Stimulated activated CD8-positive, alpha-beta memory T cell treated with anti-CD3 and anti-CD28 coated beads, Interleukin-7, amount 100 ng/mL, for 1 hour (primary cell): ENCODE measurements around the gene RSPRY1.

Source experiments
- DNase-seq, 2 donors: peaks; one replicate each; pipeline ENCODE4 v3.0.0-alpha.2; 2020; ENCODE audit warnings: low read depth in 2 of 2

The RSPRY1 gene

DNA sequence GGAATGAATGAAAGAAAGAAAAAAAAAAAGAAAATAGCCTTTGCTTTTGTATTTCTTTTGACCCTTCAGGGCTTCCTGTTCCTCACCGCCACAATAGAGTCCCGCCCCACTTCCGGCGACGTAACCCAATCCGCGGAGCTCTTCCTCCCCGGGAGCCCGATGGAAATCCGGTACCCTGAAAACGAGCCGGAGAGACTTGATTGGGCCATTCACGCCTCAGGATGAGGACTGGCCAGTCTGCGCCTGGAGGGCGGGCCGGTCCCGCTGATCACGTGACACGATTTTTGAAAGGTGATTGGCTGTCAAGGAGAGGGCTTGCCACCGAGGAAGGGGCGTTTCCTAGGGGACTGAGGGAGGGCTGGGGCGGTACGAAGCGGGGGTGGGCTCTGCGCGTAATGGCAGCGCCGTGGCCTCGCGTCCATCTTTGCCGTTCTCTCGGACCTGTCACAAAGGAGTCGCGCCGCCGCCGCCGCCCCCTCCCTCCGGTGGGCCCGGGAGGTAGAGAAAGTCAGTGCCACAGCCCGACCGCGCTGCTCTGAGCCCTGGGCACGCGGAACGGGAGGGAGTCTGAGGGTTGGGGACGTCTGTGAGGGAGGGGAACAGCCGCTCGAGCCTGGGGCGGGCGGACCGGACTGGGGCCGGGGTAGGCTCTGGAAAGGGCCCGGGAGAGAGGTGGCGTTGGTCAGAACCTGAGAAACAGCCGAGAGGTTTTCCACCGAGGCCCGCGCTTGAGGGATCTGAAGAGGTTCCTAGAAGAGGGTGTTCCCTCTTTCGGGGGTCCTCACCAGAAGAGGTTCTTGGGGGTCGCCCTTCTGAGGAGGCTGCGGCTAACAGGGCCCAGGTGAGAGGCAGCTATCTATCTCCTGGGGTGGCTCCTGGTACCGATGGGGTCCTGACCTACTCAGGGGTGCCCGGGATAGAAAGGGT, at the start of gene RSPRY1, which contains the start of gene PSME3IP1:
Gene RSPRY1, plus strand, starts transcription at position 385 of the 927 bp plus-strand sequence. CDS start 18,330 bp downstream, outside the sequence.
Gene PSME3IP1, minus strand, starts transcription at position 95 of the 927 bp plus-strand sequence. CDS start 12,185 bp downstream, outside the sequence.
- peak; percentile 95 for DNase-seq

- DNase-seq: no peak
Observed at GRCh38 chr16:57137043-57137442, 49.1 kb upstream of the RSPRY1 start.

GRCh38 chr16:57137566-57138273, 48.4 kb upstream of the RSPRY1 start:
- DNase-seq: no peak

DNA sequence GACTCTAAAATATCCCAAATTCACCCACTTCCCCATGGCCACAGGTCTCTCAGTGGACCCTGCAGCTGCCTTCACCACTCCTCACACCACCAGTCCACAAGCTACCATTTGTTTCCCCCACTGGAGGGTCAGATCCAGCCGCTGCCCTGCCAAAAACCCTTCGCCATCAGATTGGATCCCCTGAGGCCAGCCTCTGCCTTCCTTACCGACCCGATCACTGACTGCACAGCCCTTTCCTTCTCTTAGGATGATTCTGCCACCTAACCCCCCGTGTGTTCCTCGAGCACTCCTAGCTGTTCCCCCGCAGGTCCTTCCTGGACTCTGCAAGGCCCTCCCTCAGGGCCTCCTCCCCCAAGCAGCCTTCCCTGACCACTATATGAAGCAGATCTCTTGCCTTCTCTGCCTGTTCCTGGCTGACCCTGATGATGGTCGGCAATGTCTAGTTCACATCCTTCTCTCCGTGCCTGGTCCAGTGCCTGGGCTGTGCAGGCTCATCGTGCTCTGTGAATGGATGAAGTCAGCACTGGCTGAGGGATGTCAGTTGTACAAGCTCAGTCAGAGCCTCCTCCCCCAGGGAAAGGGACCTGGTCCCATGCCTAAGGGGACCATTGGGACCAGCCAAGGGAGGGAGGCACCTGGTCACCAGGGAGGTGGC, 47.7 kb upstream of the RSPRY1 start:
- no peak for DNase-seq

- DNase-seq: no peak
Observed at GRCh38 chr16:57140931-57141668, 45.0 kb upstream of the RSPRY1 start.

GRCh38 chr16:57141822-57142631, 44.1 kb upstream of the RSPRY1 start:
- DNase-seq: no peak

DNA sequence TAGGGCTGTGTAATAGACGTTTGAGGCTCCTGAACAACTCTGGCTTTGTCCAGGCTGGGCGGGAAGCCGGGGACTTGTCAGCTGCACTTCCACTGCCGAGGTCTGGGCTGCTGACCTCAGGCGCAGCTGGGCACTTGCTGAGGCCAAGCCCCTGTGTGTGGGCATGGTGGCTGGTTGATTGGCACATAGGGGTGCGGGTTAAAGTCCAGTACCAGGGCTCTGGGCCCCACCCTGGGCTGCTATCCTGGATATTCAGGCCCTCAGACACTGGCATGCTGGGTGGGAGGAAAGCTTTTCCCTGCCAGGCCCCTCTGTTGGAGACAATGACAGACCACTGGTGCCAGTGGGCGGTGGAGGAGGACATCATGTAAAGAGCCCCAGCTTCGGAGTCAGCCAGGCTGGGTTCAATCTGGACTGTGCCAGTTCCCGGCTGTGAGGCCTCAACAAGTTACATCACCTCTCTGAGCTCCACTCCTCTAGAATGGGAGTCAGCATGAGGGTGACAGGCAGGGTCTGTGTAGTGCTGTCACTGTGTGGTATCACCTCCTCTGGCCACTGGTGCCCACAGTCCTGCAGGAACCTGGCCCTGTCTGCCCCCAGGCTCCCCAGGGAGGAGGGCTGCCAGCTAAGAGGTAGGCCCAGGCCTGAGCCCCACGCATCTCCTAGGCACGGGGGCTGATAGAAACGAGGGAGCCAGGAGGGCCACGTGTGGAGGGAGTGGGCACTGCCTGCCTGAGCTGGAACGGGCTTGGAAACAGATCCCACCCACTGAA, 42.8 kb upstream of the RSPRY1 start:
- no peak for DNase-seq

DNA sequence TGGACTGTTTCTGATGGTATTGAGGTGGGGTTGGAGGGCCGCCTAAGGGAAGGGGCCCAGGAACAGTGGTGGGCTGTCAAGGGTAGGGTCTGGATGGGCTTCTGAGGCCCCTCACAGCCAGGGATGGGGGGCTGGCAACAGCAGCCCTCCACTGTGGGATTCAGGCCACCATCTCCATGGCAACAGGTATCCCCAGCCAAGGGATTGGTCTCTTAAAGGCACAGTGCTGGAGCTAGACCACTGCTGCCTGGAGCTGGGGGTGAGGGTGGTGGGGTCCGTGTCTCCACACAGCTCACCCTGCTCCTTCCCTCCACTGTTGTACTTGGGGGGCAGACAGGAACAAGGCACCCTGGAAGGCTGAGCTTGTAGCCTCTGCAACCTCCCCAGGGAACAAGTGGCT, 42.1 kb upstream of the RSPRY1 start:
- DNase-seq: no peak

- no peak for DNase-seq
Observed at GRCh38 chr16:57145046-57146021, 40.8 kb upstream of the RSPRY1 start.

GRCh38 chr16:57146040-57146647, 40.0 kb upstream of the RSPRY1 start:
- DNase-seq: no peak

GRCh38 chr16:57146735-57147134, 39.4 kb upstream of the RSPRY1 start:
- DNase-seq: no peak

GRCh38 chr16:57147381-57148221, 38.5 kb upstream of the RSPRY1 start:
- no peak for DNase-seq

DNA sequence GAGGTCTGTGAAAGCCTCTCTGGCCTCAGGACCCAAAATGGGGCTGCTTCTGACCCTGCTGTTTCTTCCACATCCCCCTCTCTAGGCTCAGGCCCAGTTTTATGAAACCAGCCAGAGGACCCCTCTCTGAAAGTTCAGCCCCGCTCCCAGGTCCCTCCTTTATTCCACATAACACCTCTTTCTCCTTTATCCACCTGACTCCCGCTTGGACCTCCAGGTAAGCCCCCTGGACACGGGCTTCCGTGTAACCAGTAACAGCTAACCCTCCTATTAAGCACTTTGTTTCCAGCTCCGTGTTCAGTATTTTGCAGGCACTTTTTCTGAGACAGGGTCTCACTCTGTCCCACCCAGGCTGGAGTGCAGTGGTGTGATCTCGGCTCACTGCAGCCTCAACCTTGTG, 37.6 kb upstream of the RSPRY1 start:
- no peak for DNase-seq

DNA sequence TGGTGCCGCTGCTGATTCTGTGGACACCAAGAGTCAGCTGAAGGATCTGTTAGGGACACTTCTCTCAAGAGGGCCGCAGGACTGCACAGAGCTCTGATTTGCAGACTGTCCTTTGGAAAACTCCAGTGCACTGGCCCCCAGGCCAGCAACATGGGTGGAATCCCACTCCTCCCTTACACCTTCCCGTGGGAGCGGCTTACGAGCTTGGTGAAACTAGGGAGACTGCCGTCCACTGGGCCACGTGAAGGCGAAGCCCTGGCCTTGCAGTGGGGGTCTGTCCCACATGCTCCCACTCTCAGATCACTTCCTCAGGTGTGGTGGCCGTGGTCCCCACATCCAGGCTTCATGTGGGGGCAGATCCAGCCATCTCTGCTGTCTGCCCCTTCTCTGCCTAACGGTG, 36.7 kb upstream of the RSPRY1 start:
- no peak for DNase-seq

GRCh38 chr16:57150682-57151330, 35.3 kb upstream of the RSPRY1 start:
- DNase-seq: no peak

DNA sequence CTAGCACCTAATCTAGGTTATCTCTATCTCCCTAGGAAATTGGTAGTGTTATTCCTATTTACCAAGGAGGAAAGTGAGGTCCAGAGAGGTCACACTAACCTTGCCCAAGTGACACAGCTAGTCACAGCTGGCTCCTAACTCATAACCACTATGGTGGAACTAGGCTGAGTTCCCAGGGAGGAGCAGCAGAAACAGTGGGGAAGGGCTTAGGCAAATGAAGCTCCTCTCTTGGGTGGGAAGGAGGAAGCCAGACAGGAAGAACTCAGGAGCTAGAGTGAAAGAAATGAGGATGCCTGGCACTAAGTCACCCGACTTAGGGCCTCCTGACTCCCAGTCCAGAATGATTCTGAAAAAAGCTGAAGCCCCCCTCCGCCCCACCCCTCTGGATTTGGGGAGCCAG, 34.8 kb upstream of the RSPRY1 start:
- no peak for DNase-seq
